Gastroesophageal sphincter (tissue), 3 donors: ENCODE results near the gene UCP2.

ENCODE experiments used
- EP300 ChIP-seq: sonication (generic); formaldehyde crosslinking; IDR thresholded peaks from one replicate; pipeline ENCODE4 v1.6.1; 2017; ENCODE audit warnings: antibody characterized with exemption, mild to moderate bottlenecking
- POLR2A ChIP-seq, 2 donors: fragments of 450-650 bp; IDR thresholded peaks; one replicate each; pipeline ENCODE4 v1.6.1; 2017; ENCODE audit warnings: antibody characterized with exemption in 2 of 2, mild to moderate bottlenecking in 2 of 2, moderate library complexity in 1 of 2
- POLR2AphosphoS5 ChIP-seq: sonication (generic); formaldehyde crosslinking; IDR thresholded peaks from one replicate; pipeline ENCODE4 v1.6.1; 2017; ENCODE audit warnings: antibody characterized with exemption
- TF ChIP-seq, protein P1 (sequence below), 4 experiments: fragments of 200-600 bp in 2 of 4; fragments of 450-650 bp in 2 of 4; sonication (generic) in 1 of 4; IDR thresholded peaks; one replicate each; pipeline ENCODE4 v1.5.1; 2017 to 2019; ENCODE audit warnings: antibody characterized with exemption in 4 of 4, mild to moderate bottlenecking in 2 of 4, moderate library complexity in 2 of 4

DNA sequence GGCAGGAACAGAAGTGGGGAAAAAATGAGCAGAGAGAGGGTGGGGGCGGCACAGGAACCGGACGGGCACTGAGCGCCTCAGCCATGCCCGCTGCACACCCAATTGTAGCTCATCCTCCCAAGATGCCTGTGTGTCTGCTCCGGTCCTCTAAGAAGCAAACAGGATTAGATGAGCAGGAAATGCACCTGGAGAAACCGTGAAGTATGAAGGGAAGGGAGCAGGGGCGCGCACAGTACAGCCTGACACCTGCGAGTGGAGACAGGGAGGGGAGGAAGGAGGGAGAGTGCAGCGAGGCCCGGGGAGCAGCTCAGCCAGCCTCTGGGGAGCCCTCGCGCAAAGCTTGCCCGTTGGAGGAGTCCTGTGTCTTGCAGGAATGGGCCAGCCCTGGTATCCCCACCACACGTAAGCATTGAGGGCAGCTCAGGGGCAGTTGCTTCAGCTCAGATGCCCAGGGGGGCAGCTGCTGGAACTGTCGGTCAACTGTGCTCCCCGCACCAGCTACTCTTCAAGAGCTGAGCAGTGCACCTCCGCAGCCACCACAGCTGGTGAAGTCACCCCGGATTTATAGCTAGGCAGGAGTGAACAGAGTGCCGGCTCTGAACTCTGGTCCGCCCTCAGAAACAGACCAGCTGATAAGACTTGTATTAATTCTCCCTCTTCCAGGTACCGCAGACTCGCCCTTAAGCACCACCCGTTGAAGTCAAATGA is 24.8 kb downstream of the UCP2 start:
- TF ChIP-seq POLR2AphosphoS5: no peak
- TF ChIP-seq, protein P1, sequence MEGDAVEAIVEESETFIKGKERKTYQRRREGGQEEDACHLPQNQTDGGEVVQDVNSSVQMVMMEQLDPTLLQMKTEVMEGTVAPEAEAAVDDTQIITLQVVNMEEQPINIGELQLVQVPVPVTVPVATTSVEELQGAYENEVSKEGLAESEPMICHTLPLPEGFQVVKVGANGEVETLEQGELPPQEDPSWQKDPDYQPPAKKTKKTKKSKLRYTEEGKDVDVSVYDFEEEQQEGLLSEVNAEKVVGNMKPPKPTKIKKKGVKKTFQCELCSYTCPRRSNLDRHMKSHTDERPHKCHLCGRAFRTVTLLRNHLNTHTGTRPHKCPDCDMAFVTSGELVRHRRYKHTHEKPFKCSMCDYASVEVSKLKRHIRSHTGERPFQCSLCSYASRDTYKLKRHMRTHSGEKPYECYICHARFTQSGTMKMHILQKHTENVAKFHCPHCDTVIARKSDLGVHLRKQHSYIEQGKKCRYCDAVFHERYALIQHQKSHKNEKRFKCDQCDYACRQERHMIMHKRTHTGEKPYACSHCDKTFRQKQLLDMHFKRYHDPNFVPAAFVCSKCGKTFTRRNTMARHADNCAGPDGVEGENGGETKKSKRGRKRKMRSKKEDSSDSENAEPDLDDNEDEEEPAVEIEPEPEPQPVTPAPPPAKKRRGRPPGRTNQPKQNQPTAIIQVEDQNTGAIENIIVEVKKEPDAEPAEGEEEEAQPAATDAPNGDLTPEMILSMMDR (IDR thresholded peaks at IDR 0.05): no peak
- no peak for TF ChIP-seq POLR2A (IDR thresholded peaks at IDR 0.05)
- TF ChIP-seq EP300: no peak
